AG09319 (cell line): ENCODE data around the gene PDGFC.
"Not testable (repeated sequence)": the region's sequence is repeated elsewhere in the genome, so short reads cannot be mapped to it uniquely, and the experiment has no call there.

Experiments used
- DNase-seq: peaks from one replicate; pipeline ENCODE4 v3.0.0-alpha.2; 2010; ENCODE audit warnings: low read depth; ENCODE audit errors: extremely low read depth
- TF ChIP-seq, protein P1 (sequence below): IDR thresholded peaks from 2 replicates; pipeline ENCODE4 v1.5.1; 2011; ENCODE audit warnings: low read depth, mild to moderate bottlenecking, inconsistent platforms, low read length, moderate library complexity

The PDGFC gene

DNA sequence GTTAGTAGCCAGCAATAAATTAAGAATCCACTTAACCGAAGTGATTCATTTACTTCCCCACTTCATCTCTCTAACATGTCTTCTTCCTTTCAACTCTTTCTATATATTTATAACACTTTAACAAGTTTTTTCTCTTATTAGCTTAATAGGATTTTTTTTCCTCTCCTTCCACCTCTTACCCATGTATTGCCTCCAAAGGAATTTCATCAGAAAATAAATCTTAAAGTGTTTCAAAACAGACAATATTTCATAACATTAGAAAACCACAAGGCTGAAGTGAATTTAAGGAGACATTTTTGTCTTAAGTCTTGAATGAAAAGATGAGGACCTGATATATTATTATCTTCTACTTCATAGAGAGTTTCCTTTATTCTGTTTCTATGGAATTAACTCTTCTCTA lies 101.5 kb downstream of the PDGFC start:
- no peak for DNase-seq
- TF ChIP-seq, protein P1, sequence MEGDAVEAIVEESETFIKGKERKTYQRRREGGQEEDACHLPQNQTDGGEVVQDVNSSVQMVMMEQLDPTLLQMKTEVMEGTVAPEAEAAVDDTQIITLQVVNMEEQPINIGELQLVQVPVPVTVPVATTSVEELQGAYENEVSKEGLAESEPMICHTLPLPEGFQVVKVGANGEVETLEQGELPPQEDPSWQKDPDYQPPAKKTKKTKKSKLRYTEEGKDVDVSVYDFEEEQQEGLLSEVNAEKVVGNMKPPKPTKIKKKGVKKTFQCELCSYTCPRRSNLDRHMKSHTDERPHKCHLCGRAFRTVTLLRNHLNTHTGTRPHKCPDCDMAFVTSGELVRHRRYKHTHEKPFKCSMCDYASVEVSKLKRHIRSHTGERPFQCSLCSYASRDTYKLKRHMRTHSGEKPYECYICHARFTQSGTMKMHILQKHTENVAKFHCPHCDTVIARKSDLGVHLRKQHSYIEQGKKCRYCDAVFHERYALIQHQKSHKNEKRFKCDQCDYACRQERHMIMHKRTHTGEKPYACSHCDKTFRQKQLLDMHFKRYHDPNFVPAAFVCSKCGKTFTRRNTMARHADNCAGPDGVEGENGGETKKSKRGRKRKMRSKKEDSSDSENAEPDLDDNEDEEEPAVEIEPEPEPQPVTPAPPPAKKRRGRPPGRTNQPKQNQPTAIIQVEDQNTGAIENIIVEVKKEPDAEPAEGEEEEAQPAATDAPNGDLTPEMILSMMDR = no peak

DNA sequence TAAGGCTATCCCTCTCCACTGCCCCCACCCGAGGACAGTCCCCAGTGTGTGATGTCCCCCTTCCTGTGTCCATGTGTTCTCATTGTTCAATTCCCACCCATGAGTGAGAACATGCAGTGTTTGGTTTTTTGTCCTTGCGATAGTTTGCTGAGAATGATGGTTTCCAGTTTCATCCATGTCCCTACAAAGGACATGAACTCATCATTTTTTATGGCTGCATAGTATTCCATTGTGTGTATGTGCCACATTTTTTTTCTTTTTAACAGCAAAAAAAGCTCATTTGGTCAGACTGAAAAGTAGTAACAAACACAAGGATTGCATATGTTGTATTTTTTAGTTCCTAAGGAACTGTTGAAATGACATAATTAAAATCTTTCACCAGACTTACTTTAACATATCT lies 105.5 kb downstream of the PDGFC start:
- not testable (repeated sequence) for DNase-seq

DNA sequence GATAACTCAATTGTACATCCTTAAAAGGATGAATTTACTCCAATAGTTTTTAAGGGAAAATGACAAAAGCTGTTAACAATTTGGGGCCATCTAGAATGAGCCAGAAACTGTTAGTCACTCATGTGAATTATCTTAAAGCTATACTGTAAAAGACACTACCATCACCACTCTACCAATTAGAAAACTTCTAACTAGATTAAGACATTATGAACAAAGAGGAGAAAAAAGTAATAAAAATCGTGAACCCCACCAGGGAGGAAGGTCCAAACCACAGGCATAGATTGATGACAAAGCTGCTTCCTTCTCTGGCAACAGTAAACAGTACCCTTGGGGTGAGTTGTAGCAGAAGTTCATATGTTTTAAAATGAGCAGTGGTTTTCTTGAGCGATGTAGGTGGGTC lies 106.1 kb downstream of the PDGFC start:
- DNase-seq = no peak
- TF ChIP-seq, protein P1 = no peak

DNA sequence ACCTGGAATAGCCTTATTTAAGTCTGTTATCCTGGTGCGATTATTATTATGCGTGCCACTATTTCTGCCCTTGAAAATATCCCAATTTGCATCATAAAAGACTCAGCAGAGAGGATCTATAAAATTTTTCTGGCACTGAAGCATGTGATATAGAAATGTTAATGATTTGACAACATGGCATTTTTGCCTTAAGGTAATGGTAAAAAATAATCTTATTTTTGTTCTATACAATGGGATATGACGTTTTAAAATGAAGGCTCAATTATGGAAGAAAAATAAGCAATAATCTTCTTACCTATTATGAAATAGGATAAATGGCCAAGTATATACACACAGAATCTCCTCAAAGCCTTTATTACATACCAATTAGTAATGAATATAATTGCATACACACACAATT lies 113.5 kb downstream of the PDGFC start:
- no peak for DNase-seq
- TF ChIP-seq, protein P1 = no peak

DNA sequence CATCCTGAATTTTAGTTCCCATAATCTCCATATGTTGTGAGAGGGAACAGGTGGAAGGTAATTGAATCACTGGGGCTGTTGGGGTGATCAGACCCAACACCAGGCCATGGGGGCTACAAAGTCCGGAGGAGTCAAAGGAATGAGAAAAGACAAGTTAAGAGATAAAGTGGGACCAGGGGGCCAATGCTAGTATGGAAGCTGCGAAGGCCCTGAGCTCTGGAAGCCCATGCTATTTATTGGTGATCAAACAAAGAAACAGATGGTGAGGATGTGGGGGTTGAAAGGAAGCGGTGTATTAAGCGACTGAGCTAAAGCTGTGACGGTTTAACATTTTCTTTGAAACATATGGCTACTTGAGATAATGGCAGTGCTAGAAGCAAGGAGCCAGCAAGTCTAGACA lies 132.8 kb downstream of the PDGFC start:
- DNase-seq = no peak
- TF ChIP-seq, protein P1 = no peak

DNA sequence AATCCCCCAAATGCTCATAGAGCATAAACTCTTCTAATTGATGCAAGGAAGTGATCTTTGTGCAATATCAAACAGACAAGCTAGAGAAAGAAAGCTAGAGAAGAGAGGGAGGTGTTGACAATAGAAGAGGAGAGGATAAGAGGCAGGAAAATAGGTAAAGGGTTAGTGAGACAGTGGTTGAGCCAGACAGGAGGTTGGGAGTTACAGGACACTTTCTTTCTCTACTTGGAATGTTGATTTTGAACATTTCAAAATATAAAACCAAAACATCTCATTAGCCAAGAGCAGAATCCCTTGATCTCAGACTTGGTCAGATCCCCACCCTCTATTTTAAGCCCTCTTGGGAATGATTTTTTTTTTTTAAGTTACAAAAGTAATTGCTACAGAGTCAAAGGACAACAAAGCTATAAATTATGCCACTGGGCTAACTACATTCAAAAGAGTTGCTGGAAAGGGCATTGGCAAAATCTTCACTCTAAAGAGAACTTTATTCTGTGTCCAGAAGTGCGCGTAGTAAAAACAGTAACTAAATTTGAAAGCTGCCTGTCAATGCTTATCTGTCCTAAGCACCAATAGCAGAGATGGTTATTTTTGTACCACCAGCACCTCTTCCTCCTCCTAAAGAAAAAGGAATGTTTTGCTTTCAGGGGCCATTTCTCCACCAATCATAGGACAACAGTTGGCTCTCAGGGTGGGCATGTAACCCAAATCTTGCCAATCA lies 133.8 kb downstream of the PDGFC start:
- TF ChIP-seq, protein P1 = no peak
- no peak for DNase-seq

DNA sequence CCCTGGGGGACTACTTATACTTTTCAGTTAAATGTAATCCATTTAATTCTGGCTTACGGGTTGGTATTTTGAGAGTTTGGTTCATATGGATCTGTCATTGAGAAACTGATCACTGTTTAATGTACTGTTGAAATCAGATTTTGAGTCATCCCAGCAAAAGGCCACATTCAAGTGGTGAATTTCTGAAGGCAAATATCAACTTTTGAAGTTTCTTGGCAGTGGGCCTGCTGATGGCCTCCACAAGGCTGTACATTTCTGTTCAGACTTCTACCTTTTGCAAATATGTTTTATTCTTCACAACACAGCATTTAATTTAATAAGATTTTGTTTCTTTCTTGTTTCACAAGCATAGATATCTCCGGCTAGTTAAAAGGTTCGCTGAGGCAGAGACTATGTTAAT lies 138.7 kb downstream of the PDGFC start:
- DNase-seq = no peak
- TF ChIP-seq, protein P1 = no peak

DNA sequence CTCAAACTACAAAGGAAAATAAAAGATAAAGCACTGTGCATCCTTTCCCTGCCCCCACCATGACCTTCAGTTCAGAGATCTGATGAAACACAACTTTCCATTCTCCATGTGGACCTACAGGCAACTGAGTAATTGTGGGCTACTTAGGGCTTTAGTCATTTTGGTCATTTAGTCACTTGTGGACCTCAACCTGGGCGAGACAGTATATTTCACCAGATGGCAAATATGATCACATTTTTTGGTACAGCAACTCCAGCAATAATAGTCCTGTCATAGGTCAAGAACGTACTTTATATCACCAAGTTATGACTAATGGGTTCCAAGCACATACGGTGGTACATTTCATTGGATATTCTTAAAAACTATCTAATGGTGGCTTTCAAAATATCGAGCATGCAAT lies 141.2 kb downstream of the PDGFC start:
- TF ChIP-seq, protein P1 = no peak
- peak; percentile 7 for DNase-seq
